SK-N-MC (cell line): ENCODE data around the gene PCBP3.

Source experiments
- EZH2 ChIP-seq: fragments of 200-600 bp; sonication (generic); IDR thresholded peaks from one replicate; pipeline ENCODE4 v1.6.1; 2017; ENCODE audit warnings: antibody characterized with exemption
- POLR2AphosphoS5 ChIP-seq: IDR thresholded peaks from 2 replicates; pipeline ENCODE4 v1.6.1; 2012; ENCODE audit warnings: mild to moderate bottlenecking, low read depth, low read length, borderline replicate concordance

DNA sequence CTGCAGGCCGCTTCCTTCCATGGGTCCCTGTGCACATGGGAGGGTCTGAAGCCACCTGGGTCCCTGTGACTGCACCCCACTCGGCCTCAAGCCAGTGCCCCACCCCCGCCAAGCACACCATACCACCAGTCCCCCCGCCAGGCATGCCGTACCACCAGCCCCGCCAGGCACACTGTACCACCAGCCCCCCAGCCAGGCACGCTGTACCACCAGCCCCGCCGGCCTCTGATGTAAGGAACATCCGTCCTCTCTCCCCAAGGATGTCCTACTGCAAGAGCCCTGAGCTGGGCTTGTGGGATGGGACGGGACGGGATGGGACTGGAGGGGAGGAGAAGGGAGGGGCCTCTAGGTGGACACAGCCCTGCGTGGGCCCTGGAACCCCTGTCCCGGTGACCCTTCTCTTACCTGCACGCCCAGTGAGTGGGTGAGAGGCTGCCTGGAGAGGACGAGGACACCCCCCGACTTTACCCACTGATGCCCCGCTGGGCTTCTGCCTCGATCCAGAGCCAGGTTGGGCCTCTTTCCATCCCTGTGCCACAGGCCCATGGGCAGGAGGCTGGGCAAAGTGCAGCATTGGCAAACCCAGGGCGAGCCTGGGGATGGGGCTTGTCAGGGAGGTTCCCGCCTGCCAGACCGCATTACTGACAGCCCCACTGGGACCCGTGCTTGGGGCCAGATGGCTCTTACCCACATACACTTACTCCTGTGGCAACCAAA lies 297.3 kb downstream of the PCBP3 start:
- no peak for TF ChIP-seq EZH2
- no peak for TF ChIP-seq POLR2AphosphoS5
